Fibroblast of skin of back (primary cell): Measurements from ENCODE around the gene STMND1.

Experiments
- DNase-seq: peaks from one replicate; pipeline ENCODE4 v3.0.0-alpha.2; 2013

STMND1 gene

DNA sequence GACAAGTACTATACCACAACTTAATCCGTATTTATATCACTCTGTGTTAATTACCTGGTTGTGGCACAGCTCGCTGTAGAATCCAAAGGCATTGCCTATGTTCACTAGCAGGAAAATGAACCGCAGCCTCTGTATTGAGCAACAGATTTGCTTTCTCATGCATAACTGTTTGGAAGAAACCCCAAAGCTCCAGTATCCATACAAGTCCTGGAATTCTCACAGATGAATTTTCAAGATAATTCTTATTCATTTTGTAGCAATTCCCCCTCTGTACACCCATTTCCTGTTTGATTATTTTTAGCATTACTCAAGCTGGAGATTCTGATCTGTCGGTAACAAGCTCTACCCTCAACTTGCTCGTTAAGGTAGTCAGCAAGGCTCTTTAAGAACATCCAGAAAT, 63.5 kb downstream of the STMND1 start:
- DNase-seq = no peak

DNA sequence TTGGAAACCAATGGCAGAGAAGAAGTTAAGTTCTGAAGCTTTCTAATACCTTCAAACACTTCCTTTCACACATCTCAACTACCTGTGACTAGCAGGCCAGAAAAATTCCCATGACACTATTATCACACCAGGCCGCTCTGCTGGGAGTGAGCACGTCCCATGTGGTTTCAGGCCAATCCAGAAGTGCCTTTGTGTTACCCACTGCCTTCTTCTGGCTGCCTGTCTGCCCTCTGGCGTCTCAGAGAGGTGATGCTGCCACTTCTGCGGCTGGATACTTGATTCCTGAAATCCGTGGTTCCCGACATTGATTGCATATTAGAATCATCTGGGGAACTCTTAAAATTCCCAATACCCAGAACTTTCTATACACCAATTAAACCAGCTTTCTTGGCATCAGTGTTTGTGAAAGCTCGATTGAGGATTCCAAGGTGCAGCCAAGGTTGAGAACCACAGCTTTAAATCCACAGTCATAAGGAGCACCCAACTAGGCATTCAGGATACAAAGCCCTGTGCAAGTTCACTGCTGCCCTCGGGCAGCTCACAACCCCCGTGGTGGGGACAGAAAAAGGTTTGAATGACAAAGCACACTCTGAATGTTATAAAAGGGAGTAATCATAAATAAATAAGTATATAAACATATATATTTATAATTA, 65.6 kb downstream of the STMND1 start:
- peak; percentile 58 for DNase-seq

DNA sequence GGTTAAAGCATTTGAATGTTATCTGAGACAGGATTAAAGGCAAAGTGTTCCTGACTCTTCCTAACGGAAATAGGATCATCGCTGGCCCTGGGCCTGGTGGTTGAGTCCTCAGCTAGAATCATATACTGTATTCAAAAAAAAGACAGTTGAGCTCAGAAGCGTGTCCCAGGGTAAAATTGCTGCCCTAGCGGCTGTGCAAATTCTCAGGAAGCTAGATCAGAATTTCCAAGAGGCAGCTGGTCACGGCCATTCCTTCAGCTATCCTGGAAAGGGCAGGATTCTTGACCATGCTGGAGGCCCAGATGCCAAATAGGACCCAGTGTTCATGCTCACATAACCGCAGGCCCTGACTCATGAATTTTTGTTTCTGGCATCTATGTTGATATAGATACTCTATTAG, 67.4 kb downstream of the STMND1 start:
- no peak for DNase-seq

DNA sequence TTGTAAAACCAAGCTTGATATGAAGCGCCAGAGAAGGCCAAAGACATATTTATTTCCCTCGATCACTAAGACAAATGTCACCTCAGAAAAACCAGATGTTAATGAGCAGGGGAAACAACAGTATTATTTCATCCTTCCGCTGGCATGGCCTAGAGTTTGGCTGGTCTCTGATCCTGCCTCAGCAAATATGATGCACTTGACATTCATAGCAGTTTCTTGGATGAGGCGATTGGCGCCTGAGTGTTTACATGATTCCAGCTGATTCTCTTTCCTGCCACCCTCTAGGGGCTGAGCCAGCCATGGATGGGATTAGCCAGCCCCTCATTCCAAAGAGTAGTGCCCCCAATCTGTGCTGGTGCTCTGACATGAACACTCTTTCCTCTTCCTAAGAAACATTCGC, 67.9 kb downstream of the STMND1 start:
- DNase-seq = no peak

DNA sequence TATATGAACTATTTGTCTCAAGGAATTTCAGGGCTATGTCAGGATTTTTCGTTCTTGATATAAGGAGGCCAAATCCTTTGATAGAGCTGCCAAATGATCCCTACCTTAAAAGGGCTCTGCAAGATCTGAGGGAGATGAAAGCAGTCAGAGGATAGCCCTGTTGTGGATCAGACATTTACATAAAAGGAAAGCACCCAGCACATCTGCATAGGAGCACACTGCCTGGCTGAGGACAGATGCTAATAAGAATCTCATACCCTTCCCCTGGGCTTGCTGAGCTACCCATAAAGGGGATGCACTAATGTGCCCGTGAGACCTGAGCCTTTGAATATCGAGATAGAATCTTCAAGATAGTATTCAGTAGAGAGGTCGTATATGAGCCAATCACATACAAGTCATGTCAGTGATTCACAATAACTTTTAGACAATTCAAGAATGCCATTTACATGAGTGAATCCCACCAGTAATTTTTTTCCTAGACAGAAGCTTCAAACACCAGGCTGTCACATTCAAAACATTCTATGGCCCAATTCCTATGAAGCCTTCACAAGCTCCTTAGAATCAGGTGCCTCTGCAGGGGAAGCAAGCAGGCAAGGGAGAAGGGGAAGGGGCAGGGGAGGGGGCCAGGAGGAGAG, 71.1 kb downstream of the STMND1 start:
- DNase-seq = peak; percentile 27

DNA sequence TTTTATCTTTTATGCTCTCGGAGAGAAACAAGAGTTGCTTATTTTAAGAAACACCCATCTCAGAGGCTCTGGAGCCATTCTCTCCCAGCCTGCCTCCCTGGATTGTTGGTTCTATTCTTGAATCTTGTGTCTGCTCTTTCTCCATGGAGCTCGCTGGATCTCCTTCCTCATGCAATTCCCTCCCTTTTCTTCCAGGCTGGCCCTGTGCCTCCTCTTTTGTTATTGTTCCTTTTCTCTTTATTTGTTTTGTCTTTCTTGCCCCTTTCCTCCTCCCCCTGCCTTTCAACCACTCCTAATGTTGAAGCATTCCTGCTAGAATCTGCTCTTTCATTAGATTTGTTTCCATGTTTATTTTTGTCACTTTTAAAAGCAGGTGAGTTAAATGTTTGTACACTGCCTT, 76.5 kb downstream of the STMND1 start:
- DNase-seq = no peak

DNA sequence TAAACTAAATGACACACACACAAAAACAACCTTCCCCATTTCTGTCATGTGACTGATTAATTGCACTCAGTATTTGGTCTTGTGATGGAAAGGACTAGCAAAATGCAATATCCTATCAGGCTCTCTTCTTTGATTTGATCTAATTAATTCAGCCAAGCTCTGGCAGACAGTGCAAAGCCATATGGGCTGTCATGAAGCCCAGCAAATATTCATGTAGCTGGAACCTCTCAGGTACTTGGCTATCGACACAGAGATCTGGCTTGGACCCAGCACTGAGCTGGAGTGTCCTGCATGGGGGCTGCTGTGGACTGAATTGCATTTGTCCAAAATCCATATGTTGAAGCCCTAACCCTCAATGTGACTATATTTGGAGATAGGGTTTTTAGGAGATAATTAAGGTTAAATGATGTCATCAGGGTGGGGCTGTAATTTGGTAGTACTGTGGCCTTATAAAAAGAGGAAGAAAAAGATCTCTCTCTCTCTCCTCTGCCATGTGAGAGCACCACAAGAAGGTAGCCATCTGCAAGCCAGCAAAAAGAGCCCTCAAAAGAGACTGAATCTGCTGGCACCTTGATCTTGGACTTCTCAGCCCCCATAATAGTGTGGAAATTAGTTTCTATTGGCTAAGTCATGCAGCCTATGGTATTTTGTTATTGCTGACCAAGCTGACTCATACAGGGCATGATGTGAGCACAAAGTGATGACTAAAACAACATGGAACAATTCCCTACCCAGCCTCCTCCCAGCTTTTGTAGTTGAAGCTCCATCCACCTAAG, 77.1 kb downstream of the STMND1 start:
- peak; percentile 71 for DNase-seq

DNA sequence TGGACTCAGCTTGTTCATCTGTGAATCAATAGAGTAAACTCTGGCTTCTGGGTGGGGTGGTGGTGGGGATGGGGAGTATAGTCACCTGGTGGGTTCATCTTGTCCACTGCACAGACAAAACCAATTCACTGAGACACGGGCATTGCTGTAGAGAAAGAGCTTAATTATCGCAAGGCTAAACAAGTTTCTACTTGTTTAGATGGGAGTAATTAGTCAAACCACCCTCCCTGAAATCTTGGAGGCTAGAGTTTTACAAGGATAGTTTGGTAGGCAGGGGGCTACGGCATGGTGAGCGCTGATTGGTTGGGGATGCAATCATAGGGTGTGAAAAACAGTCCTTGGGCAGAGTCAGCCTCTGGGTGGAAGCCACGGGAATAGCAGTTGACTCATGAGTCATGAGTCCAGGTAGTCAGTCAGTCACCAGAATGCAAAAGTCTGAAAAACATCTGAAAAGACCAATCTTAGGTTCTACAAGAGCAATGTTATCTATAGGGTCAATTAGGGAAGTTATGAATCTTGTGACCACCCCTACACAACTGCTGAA, 77.8 kb downstream of the STMND1 start:
- DNase-seq = no peak
